Measurements from ENCODE around the gene SC5D. TPM values are rescaled to one million over a fixed set of nuclear protein-coding genes. Genes with fewer than 3 reads are reported as not detected.

Gene SC5D
- total and polyA plus RNA-seq, 2 of the 8 experiments (the other 6 are each of a cell fraction or from before 2014, with no cell fraction given) = 73.9 to 90.3 TPM

DNA sequence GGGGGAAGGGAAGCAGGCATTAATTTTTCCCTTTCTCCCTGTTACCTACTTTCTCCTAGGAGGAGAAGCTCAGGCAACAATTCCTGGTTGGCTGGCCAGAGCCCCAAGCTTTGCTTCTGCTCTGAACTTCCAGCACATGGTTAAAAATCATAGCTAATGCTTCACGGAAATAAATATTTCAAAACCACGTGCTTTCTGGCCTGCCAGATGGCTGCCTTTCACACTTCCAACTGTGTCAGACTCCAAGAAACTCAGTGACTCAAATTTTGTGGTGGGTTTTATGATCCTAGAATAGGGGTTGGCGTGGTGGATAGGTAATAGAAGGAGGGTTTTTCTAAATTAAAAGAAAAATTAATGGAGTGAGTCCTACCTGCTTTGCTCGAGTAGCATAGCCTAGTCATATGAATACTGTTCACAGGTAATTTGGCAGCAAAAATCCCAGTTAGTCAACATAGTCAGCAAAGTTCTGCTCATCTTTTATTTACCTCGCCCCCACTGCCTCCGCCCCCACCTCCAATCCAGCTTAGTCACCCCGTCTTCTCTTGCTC lies 58.6 kb downstream of the SC5D start:
- H4K8ac ChIP-seq (ENCODE audit: extremely low read depth, insufficient read depth, low read length) = no peak overlapping the region
- no peaks in the 10 kb centered on the region; the same call in 1 of the 2 replicates for H3K79me1 ChIP-seq (ENCODE audit: low read depth, low read length)
- H3K9me3 ChIP-seq (ENCODE audit: insufficient read depth in 2 of 2, low read depth in 1 of 2, low read length in 1 of 2) = no peaks in the 10 kb centered on the region
- H2BK5ac ChIP-seq (ENCODE audit: low read depth, low read length) = no peak overlapping the region
- no peak overlapping the region for H4K91ac ChIP-seq (replicated peaks; ENCODE audit: insufficient read length, low read length)
- H3K27ac ChIP-seq (ENCODE audit: low read depth, low read length) = no peak overlapping the region
- FAIRE-seq (no peak), DNase-seq (ENCODE audit: low read depth in 1 of 2, low spot score in 2 of 2) (no peak)
- no peak overlapping the region for H3K18ac ChIP-seq (ENCODE audit: extremely low read depth, low read length)
- 88 to 100% methylated on average over 1 to 7 of the region's 7 CpGs for WGBS, 2 experiments (ENCODE audit: extremely low coverage in 1 of 2, insufficient coverage in 1 of 2, insufficient read length in 1 of 2, insufficient replicate concordance in 2 of 2, low coverage in 1 of 2, low lambda C conversion rate in 2 of 2, missing lambda C conversion rate in 1 of 2)
- ChIA-PET POLR2A (ENCODE audit: partially characterized antibody) (no interaction called here), CTCF (ENCODE audit: partially characterized antibody) (interaction anchor here (0.6 to 1.2 kb wide), 2 partner anchors 15 to 311 kb away, joined by 3 to 5 read pairs; no protein-coding TSS in a partner anchor)
- no peak overlapping the region; the same call in 1 of the 2 replicates for H2BK15ac ChIP-seq (ENCODE audit: low read length)
- no peak overlapping the region for H3K4me2 ChIP-seq (ENCODE audit: insufficient read depth in 1 of 2, low read depth in 2 of 2, low read length in 2 of 2)
- H2BK12ac ChIP-seq (ENCODE audit: low read depth, low read length) = no peak overlapping the region
- H3K56ac ChIP-seq (replicated peaks; ENCODE audit: insufficient read length, low read depth, low read length) = no peak overlapping the region
- H2BK20ac ChIP-seq (ENCODE audit: low read length) = no peak overlapping the region
- no peak overlapping the region for H2BK120ac ChIP-seq (replicated peaks; ENCODE audit: low read depth, low read length)
- H4K5ac ChIP-seq (ENCODE audit: insufficient read length, low read depth, low read length) = no peak overlapping the region
- H3K27me3 ChIP-seq (replicated peaks in 1 of 4; ENCODE audit: control insufficient read depth in 3 of 4, extremely low read depth in 1 of 4, insufficient read depth in 3 of 4, low read length in 3 of 4) = no peaks in the 10 kb centered on the region
- no peaks in the 10 kb centered on the region; a peak in 1 of 7 replicates for H3K4me1 ChIP-seq (replicated peaks in 1 of 4; ENCODE audit: control insufficient read depth in 3 of 4, insufficient read depth in 4 of 4, low read length in 3 of 4)
- no peak overlapping the region for H3K23ac ChIP-seq (ENCODE audit: insufficient read length)
- H2AFZ ChIP-seq (ENCODE audit: low read length) = no peak overlapping the region
- H3K14ac ChIP-seq (ENCODE audit: insufficient read length) = no peak overlapping the region
- no peak for TF ChIP-seq HDAC2 (IDR thresholded peaks at IDR 0.05; ENCODE audit: borderline replicate concordance in 1 of 2, low read depth in 2 of 2, low read length in 2 of 2)
- no peak for TF ChIP-seq POLR2A (IDR thresholded peaks at IDR 0.05; ENCODE audit: control extremely low read depth in 1 of 2, low read depth in 2 of 2, low read length in 2 of 2)
- TF ChIP-seq JUND (IDR thresholded peaks at IDR 0.05; ENCODE audit: low read length) = no peak
- no peak for TF ChIP-seq CBX5 (IDR thresholded peaks at IDR 0.05; ENCODE audit: low read depth, low read length)
- no peak for TF ChIP-seq EP300 (IDR thresholded peaks at IDR 0.05; ENCODE audit: borderline replicate concordance in 1 of 2, low read depth in 2 of 2, low read length in 2 of 2)
- no peak for TF ChIP-seq TEAD4 (IDR thresholded peaks at IDR 0.05; ENCODE audit: low read depth, low read length)
- TF ChIP-seq EZH2 (IDR thresholded peaks at IDR 0.05; ENCODE audit: low read depth, low read length, severe bottlenecking) = no peak
- no peaks in the 10 kb centered on the region for H3K23me2 ChIP-seq (ENCODE audit: low read depth, low read length)
- no peak overlapping the region for H3K4me3 ChIP-seq (ENCODE audit: extremely low read depth in 1 of 4, insufficient read depth in 2 of 4, low read depth in 3 of 4, low read length in 4 of 4)
- no peaks in the 10 kb centered on the region for H3K79me2 ChIP-seq (ENCODE audit: control insufficient read depth in 1 of 2, insufficient read depth in 2 of 2, low read length in 2 of 2)
- H3K9ac ChIP-seq (replicated peaks in 1 of 4; ENCODE audit: extremely low read depth in 1 of 4, low read depth in 3 of 4, low read length in 3 of 4) = no peak overlapping the region
- no peaks in the 10 kb centered on the region for H4K20me1 ChIP-seq (replicated peaks in 1 of 2; ENCODE audit: control insufficient read depth in 1 of 2, insufficient read depth in 2 of 2, low read length in 2 of 2)
- no peak overlapping the region for H2AK5ac ChIP-seq (ENCODE audit: low read depth, low read length)
- H3K4ac ChIP-seq (replicated peaks; ENCODE audit: insufficient read length, low read depth, low read length) = no peak overlapping the region
- no peaks in the 10 kb centered on the region for H3K36me3 ChIP-seq (ENCODE audit: control insufficient read depth in 2 of 4, insufficient read depth in 4 of 4, low read length in 3 of 4)

Data from H1 (cell line).